ENCODE measurements around the gene SIGLEC1.
A peak's percentile ranks its signal among the peaks of the same experiment; 100 is the strongest.

The SIGLEC1 gene

GRCh38 chr20:3744037-3744436 lies 31.6 kb upstream of the SIGLEC1 start:
- DNase-seq: no peak

GRCh38 chr20:3743251-3743650 lies 30.9 kb upstream of the SIGLEC1 start:
- peak; percentile 24 for DNase-seq

- DNase-seq: no peak
Observed at GRCh38 chr20:3741836-3742458, 29.5 kb upstream of the SIGLEC1 start.

GRCh38 chr20:3740615-3741301 lies 28.4 kb upstream of the SIGLEC1 start:
- no peak for DNase-seq

- no peak for DNase-seq
Observed at GRCh38 chr20:3739926-3740451, 27.6 kb upstream of the SIGLEC1 start.

- no peak for DNase-seq
Observed at GRCh38 chr20:3739054-3739925, 26.9 kb upstream of the SIGLEC1 start.

- no peak for DNase-seq
Observed at GRCh38 chr20:3738111-3739053, 26.0 kb upstream of the SIGLEC1 start.

DNA sequence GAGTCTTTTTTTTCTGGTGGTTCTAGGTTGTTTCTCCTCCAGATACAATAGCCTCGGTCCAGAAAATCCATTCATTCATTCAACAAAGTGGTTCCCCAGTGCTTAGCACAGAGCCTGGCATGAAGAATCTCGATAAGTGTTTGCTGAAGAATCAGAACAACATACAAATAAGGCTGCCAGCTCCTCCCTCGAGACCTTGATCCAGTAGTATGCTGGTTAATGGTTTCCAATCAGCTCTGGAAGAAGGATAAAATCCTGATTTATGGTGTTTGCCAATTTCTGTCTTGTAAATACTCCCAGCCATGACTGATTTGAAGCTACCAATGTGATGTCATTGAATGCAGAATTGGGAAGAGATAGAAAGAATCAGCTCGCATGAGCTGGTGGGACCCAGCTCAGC lies 23.4 kb upstream of the SIGLEC1 start:
- no peak for DNase-seq

GRCh38 chr20:3734111-3734843 lies 21.9 kb upstream of the SIGLEC1 start:
- no peak for DNase-seq

DNA sequence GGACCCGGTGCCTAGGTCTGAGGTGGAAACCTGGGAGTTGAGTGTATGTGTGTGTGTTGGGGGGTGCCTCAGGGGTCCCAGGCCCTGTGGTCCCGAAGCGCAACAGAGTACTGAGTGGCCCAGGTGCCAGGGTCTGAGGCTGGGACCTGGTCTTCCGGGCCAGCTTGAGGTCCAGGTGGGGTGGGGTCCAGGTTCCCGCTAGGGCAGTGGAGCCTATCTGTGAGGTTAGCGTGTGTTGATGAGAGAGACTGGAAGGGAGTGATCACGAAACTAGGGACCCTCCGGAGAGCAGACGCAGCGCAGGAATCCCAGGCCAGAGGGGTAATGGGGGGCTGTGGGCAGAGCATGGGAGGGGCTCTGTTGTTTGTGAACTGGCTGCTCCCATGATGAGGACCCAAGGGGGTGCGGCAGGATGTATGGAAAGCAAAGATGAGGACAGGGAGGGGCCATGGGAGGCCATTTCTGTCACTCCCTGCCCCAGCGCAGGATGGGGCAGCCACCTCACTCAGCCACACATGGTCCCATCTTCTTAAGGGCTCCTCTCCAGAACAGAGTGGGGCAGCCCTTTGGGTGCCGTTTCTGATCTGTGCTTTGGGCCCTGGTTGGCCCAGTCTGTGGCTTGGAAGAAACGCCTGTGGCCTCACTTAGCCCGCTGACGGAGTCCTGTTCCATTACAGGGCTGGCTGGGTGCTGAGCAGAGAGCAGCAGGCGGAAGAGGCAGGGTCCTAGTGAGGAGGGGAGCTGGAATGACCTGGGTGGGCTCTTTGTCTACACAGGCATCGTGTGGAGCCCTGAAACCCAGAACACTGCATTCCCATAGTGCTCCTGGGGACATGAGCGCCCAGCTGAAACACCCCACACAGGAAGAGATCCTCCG lies 21.0 kb upstream of the SIGLEC1 start:
- no peak for DNase-seq

- no peak for DNase-seq
Observed at GRCh38 chr20:3732327-3733118, 20.1 kb upstream of the SIGLEC1 start, which contains the start of gene HSPA12B. Gene HSPA12B (plus strand): TSS chr20:3732685. CDS start chr20:3738675, 5,990 bp downstream.

DNA sequence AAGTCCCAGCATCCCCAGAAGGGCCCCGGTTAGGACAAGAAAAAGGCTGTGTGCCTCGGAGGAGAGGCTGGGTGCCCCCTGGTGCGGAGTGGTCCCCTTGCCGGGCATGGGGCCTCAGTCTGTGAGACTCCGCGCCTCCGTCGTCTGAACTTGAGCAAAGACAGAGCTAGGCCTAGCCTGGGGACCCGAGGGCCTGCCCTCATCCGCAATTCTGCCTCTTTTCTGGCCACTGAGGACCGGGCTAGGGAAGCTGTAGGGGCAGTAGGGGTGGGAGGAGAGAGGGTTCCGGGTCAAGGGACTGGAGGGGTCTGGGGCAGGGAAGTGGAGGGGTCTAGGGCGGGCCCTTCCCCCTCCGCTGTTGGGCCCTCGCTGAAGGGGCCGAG lies 19.5 kb upstream of the SIGLEC1 start:
- DNase-seq: no peak

- DNase-seq: no peak
Observed at GRCh38 chr20:3730803-3731672, 18.6 kb upstream of the SIGLEC1 start.

- DNase-seq: no peak
Observed at GRCh38 chr20:3729811-3730540, 17.6 kb upstream of the SIGLEC1 start.

DNA sequence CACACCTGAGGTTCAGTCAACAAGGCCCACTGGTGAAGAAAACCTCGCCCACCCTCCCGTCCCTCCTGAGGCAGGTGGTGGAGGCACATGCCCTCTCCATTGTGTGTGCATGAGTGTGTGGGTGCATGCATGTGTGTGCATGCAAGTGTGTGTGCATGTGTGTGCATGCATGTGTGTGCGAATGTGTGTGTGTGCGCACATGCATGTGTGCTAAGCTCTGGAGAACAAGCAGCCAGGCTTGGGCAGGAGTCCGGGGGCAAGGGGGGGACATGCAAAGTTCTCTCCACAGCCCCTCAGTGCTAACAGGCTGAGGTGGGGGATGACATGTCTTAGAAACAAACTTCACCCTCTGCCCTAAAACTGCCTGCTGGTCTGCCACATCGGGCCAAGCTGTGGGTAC lies 17.0 kb upstream of the SIGLEC1 start:
- no peak for DNase-seq

DNA sequence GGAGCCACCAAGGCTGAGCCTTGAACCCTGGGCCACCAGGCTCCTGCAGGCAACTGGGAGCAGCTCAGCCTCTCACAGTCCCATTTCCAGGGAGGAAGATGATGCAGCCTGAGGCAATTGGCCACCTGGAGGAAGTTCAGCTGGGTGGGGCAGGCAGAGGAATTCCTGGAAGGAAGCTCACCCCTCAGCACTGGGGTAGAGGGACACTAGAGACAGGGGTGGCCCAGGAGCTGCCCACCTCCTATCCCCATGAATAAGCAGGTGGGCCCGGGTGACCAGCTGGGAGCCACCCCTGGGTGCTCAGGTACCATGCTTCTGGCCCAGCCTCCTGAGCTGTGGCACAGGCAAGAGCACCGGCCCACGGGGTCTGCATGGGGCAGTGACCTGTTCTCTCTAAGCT lies 16.5 kb upstream of the SIGLEC1 start:
- DNase-seq: no peak

DNA sequence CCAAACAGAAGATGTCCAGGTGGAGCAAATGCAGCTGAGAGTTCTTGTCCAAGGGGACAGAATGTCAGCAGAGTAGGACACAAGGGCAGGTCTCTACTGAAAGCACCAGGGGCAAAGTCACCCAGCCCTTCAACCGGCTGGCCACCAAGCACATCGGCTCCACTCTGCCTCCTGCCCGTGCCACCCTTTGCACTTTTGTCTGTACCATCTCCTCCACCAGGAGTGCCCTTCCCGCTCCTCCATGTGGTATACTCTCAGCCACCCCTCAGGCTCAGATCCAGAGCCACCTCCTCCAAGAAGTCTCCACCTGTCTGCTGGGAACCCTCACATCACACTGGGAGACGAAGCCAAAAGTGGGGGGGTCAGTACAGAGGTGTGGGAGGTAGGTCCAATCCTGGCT lies 16.0 kb upstream of the SIGLEC1 start:
- no peak for DNase-seq

Measured in fibroblast of skin of right quadriceps (primary cell).